ENCODE results near the gene CIDEC.

- TF ChIP-seq POLR2A (IDR thresholded peaks at IDR 0.05) (no peak), CTCF (IDR thresholded peaks at IDR 0.05) (no peak)
These were observed 42.1 kb downstream of the CIDEC start for GRCh38 chr3:9837701-9838582.

Data from Peyer's patch (tissue), 4 donors.